B cell (primary cell): Measurements from ENCODE around the gene UBR4. TPM values are rescaled to one million over a fixed set of nuclear protein-coding genes. Genes with fewer than 3 reads are reported as not detected.

ENCODE experiments used
- ATAC-seq: fragments of 200-7000 bp; cut with Tn5 transposase; one replicate; pipeline ENCODE4 v1.10.0; 2021; ENCODE audit warnings: low read depth, mild to moderate bottlenecking, moderate number of reproducible peaks, moderate library complexity
- CTCF ChIA-PET: fragments of 350-600 bp; sonication (Branson Sonifier 250); formaldehyde crosslinking; loops from one replicate; lab custom pipeline; 2021; ENCODE audit warnings: antibody characterized with exemption, inconsistent platforms; lab: Charles Lee
- POLR2A ChIA-PET: fragments of 350-600 bp; sonication (Branson Sonifier 250); formaldehyde crosslinking; loops from one replicate; lab custom pipeline; 2021; ENCODE audit warnings: antibody characterized with exemption; lab: Charles Lee
- DNase-seq: peaks from one replicate; pipeline ENCODE4 v3.0.0; 2013
- H2AFZ ChIP-seq: 2 replicates; pipeline ENCODE4 v1.6.1; 2012; ENCODE audit warnings: mild to moderate bottlenecking, low read depth, low read length; ENCODE audit not compliant: insufficient read depth, poor library complexity, severe bottlenecking
- H3K27ac ChIP-seq, 2 donors: 1 replicate in 1 of 2; 2 replicates in 1 of 2; pipeline ENCODE4 v1.5.1; 2012 to 2013; ENCODE audit warnings: low read length in 2 of 2, mild to moderate bottlenecking in 2 of 2, moderate library complexity in 1 of 2
- H3K27me3 ChIP-seq, 4 experiments: fragments of 200-600 bp in 1 of 4; sonication (generic) in 1 of 4; replicated peaks in 1 of 4; 1 replicate in 2 of 4; 2 replicates in 2 of 4; pipeline versions ENCODE4 v1.6.1 to v1.7.0; 2013 to 2016; ENCODE audit warnings: low read length in 3 of 4, mild to moderate bottlenecking in 2 of 4, mixed read lengths in 1 of 4, moderate library complexity in 1 of 4; ENCODE audit not compliant: insufficient read depth in 4 of 4, control insufficient read depth in 3 of 4; ENCODE audit errors: control extremely low read depth in 1 of 4
- H3K36me3 ChIP-seq, 2 experiments: replicated peaks in 1 of 2; 1 replicate in 1 of 2; 2 replicates in 1 of 2; pipeline versions ENCODE4 v1.6.1 to v1.7.1; 2013; ENCODE audit warnings: low read length in 1 of 2; ENCODE audit not compliant: insufficient read depth in 2 of 2, control insufficient read depth in 1 of 2; ENCODE audit errors: control extremely low read depth in 1 of 2, extremely low read depth in 1 of 2
- H3K4me1 ChIP-seq, 2 donors: fragments of 200-600 bp in 1 of 2; sonication (generic) in 1 of 2; 1 replicate in 1 of 2; 2 replicates in 1 of 2; pipeline versions ENCODE4 v1.5.1 to v1.6.1; 2013 to 2017; ENCODE audit warnings: low read length in 2 of 2; ENCODE audit not compliant: control insufficient read depth in 2 of 2, insufficient read depth in 2 of 2
- H3K4me2 ChIP-seq: replicated peaks from 2 replicates; pipeline ENCODE3; 2012; ENCODE audit warnings: mild to moderate bottlenecking, low read depth, low read length; ENCODE audit not compliant: poor library complexity, severe bottlenecking
- H3K4me3 ChIP-seq, 5 experiments: fragments of 200-600 bp in 1 of 5; sonication (generic) in 1 of 5; 1 replicate in 3 of 5; 2 replicates in 2 of 5; pipeline versions ENCODE4 v1.5.1 to v1.7.0; 2011 to 2016; ENCODE audit warnings: low read length in 4 of 5, mild to moderate bottlenecking in 4 of 5, low read depth in 2 of 5, control low read depth in 1 of 5, moderate library complexity in 1 of 5; ENCODE audit not compliant: insufficient read depth in 1 of 5; ENCODE audit errors: control extremely low read depth in 1 of 5, extremely low read depth in 1 of 5
- H3K79me2 ChIP-seq: fragments of 200-600 bp; sonication (generic); one replicate; pipeline ENCODE4 v1.6.0; 2016; ENCODE audit warnings: low read length; ENCODE audit not compliant: control insufficient read depth, insufficient read depth
- H3K9ac ChIP-seq: fragments of 200-600 bp; sonication (generic); 2 replicates; pipeline ENCODE4 v1.6.1; 2017; ENCODE audit warnings: mild to moderate bottlenecking, low read length, moderate library complexity
- H3K9me3 ChIP-seq, 3 donors: one replicate each; pipeline versions ENCODE4 v1.6.1 to v1.7.1; 2013; ENCODE audit warnings: low read length in 2 of 3; ENCODE audit not compliant: control insufficient read depth in 2 of 3, insufficient read depth in 1 of 3; ENCODE audit errors: control extremely low read depth in 1 of 3
- H4K20me1 ChIP-seq: 2 replicates; pipeline ENCODE4 v1.6.0; 2012; ENCODE audit warnings: mild to moderate bottlenecking, low read length; ENCODE audit not compliant: insufficient read depth, control insufficient read depth, poor library complexity, severe bottlenecking
- H3K27ac Mint-ChIP-seq: one replicate; pipeline ENCODE4 v1.8.0; 2021; ENCODE audit warnings: mixed read lengths
- H3K27me3 Mint-ChIP-seq: one replicate; pipeline ENCODE4 v1.8.0; 2021; ENCODE audit warnings: mixed read lengths
- H3K4me1 Mint-ChIP-seq: one replicate; pipeline ENCODE4 v1.8.0; 2021; ENCODE audit warnings: mixed read lengths
- H3K4me3 Mint-ChIP-seq: one replicate; pipeline ENCODE4 v1.8.0; 2021; ENCODE audit warnings: mixed read lengths
- H3K9me3 Mint-ChIP-seq: one replicate; pipeline ENCODE4 v1.8.0; 2022; ENCODE audit warnings: mixed read lengths; ENCODE audit not compliant: insufficient read depth
- EZH2 ChIP-seq: IDR thresholded peaks from 2 replicates; pipeline ENCODE4 v1.6.1; 2012; ENCODE audit warnings: borderline replicate concordance, low read depth, mild to moderate bottlenecking, moderate library complexity, low read length; ENCODE audit not compliant: insufficient read depth, poor library complexity, severe bottlenecking
- WGBS: methylation state at CpG from one replicate; pipeline ENCODE4 v1.1.5; 2013; ENCODE audit warnings: missing lambda C conversion rate; ENCODE audit not compliant: insufficient coverage; 5-methylcytosine and 5-hydroxymethylcytosine counted together
- intact Hi-C: fragments of 100-400 bp; cut with micrococcal nuclease; formaldehyde crosslinking; loops from one replicate; pipeline ENCODE4 v1.10.0; 2022
- polyA plus RNA-seq: library from polyadenylated mRNA; depleted of rRNA; stranded (reverse); fragments of >200 nt; gene quantifications from 2 replicates; pipeline ENCODE4 v1.2.3, GENCODE V29; 2012
- total RNA-seq, 2 donors: library from RNA; stranded (reverse); fragments of 120-200 nt in 1 of 2; gene quantifications; 1 replicate in 1 of 2; 2 replicates in 1 of 2; pipeline versions ENCODE4 v1.2.3 to v1.2.4, GENCODE V29; 2013 to 2022
- TF ChIP-seq, protein P1 (sequence below): fragments of 200-600 bp; IDR thresholded peaks from one replicate; pipeline ENCODE4 v1.8.0; 2022; ENCODE audit warnings: antibody characterized with exemption, mild to moderate bottlenecking

UBR4 gene
- total and polyA plus RNA-seq, 2 donors (not counting 1 experiment from before 2014, with no cell fraction given) = 90.0 to 190 TPM

- H3K9ac ChIP-seq = no peak overlapping the region
- no peaks in the 10 kb centered on the region for H3K9me3 ChIP-seq
- no peaks in the 10 kb centered on the region for H3K4me1 ChIP-seq
- ATAC-seq (no peak), DNase-seq (no peak)
- no peak overlapping the region for H3K27ac Mint-ChIP-seq
- ChIA-PET CTCF (no interaction called here), POLR2A (no interaction called here)
- intact Hi-C loops = no loop called here
- no peaks in the 10 kb centered on the region for H3K79me2 ChIP-seq
- TF ChIP-seq, protein P1, sequence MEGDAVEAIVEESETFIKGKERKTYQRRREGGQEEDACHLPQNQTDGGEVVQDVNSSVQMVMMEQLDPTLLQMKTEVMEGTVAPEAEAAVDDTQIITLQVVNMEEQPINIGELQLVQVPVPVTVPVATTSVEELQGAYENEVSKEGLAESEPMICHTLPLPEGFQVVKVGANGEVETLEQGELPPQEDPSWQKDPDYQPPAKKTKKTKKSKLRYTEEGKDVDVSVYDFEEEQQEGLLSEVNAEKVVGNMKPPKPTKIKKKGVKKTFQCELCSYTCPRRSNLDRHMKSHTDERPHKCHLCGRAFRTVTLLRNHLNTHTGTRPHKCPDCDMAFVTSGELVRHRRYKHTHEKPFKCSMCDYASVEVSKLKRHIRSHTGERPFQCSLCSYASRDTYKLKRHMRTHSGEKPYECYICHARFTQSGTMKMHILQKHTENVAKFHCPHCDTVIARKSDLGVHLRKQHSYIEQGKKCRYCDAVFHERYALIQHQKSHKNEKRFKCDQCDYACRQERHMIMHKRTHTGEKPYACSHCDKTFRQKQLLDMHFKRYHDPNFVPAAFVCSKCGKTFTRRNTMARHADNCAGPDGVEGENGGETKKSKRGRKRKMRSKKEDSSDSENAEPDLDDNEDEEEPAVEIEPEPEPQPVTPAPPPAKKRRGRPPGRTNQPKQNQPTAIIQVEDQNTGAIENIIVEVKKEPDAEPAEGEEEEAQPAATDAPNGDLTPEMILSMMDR = no peak
- TF ChIP-seq EZH2 = no peak
- 96% methylated on average over 7 of the region's 7 CpGs for WGBS
- no peaks in the 10 kb centered on the region for H3K4me1 Mint-ChIP-seq
- H3K27me3 ChIP-seq = no peaks in the 10 kb centered on the region
- peaks cover 22 to 100% of the 10 kb centered on the region in 2 experiments for H3K36me3 ChIP-seq
- H3K4me3 ChIP-seq = no peak overlapping the region
- H3K27ac ChIP-seq = no peak overlapping the region
- H3K27me3 Mint-ChIP-seq = no peaks in the 10 kb centered on the region
- H3K9me3 Mint-ChIP-seq = no peaks in the 10 kb centered on the region
- H4K20me1 ChIP-seq = no peaks in the 10 kb centered on the region
- no peak overlapping the region for H3K4me3 Mint-ChIP-seq
- no peak overlapping the region for H2AFZ ChIP-seq
- H3K4me2 ChIP-seq = no peak overlapping the region
Observed at GRCh38 chr1:19160831-19161230, 49.2 kb downstream of the UBR4 start.

GRCh38 chr1:19157653-19158052 is 52.4 kb downstream of the UBR4 start:
- H3K79me2 ChIP-seq = no peaks in the 10 kb centered on the region
- peaks cover 26 to 100% of the 10 kb centered on the region in 2 experiments for H3K36me3 ChIP-seq
- H3K27ac Mint-ChIP-seq = no peak overlapping the region
- 99% methylated on average over 8 of the region's 8 CpGs for WGBS
- no peak overlapping the region for H3K4me3 ChIP-seq
- H3K27me3 Mint-ChIP-seq = no peaks in the 10 kb centered on the region
- H3K27me3 ChIP-seq = no peaks in the 10 kb centered on the region
- H3K4me1 Mint-ChIP-seq = no peaks in the 10 kb centered on the region
- H3K4me2 ChIP-seq = no peak overlapping the region
- TF ChIP-seq, protein P1 = no peak
- TF ChIP-seq EZH2 = no peak
- intact Hi-C loops = no loop called here
- H3K9me3 Mint-ChIP-seq = no peaks in the 10 kb centered on the region
- no peak overlapping the region for H2AFZ ChIP-seq
- DNase-seq (no peak), ATAC-seq (no peak)
- no peaks in the 10 kb centered on the region for H3K4me1 ChIP-seq
- no peak overlapping the region for H3K27ac ChIP-seq
- H3K9me3 ChIP-seq = no peaks in the 10 kb centered on the region
- H4K20me1 ChIP-seq = no peaks in the 10 kb centered on the region
- POLR2A ChIA-PET = no interaction called here
- H3K4me3 Mint-ChIP-seq = no peak overlapping the region
- CTCF ChIA-PET = no interaction called here
- no peak overlapping the region for H3K9ac ChIP-seq
